C1 segment of cervical spinal cord (tissue), 14 donors: ENCODE results near the gene TAF10.

Experiments
- DNase-seq, 14 donors: peaks; one replicate each; lab custom pipeline; 2025; lab: John Stamatoyannopoulos, UW

The TAF10 gene

DNA sequence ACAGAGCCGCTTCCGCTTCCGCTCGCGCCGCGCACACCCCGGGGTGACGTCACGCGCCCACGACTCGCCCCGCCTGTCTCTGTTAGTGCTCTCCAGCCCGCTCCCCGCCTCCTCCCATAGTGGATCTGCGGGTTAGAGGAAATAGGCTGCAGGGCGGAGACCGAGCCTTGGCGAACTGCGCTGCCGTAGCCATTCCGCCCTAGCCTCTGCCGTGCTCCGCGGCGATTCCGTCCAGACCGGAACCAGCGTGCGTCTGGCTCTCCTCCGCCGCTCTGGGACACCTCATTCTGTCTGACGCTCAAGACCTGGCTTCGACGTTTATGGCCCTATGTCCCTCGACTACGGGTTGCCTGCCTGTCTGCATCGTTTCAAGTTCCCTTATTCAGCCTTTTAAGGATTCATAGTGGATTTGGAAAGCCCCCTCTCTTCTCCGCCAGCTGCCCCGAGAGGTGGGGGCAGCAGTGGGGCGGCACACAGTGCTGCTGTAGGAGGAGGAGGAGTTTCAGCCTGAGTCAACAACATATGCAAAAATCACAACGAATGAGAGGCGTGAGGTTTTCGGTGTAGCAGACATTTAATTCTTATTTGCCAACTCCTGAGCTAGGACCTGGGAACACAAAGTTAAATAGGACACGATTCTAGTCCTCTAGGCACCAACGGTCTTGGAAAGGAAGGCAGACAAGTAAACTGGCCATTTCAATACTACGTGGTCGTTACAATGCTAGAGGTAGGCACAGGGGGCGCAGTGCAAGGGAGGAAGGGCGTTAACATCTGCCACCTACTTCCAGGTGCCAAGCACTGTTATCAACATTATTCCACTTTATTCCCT is at the start of gene TAF10:
Gene TAF10 (minus strand): TSS at position 4 of the 829 bp plus-strand sequence. CDS start 27 bp downstream, outside the sequence.
- peak; percentile 42 to 94 (median 87) for DNase-seq

DNA sequence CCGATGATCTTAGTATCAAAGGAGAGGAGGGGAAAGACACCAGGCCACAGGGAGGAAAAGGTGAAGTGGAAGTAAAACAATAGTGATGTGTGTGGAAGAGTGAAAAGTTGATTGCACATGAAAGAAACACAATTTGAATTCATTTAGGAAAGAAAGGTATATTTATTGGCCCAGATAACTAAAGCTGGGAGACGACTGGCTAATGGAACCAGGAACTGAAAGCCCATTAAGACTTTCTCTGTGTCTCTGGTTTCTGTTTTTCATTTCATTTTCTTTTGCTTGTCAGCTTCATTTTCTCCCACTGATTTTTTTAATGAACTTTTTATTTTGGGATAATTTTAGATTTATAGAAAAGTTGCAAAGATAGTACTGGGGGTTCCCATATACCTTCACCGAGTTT is 48.7 kb upstream of the TAF10 start:
- no peak for DNase-seq

DNA sequence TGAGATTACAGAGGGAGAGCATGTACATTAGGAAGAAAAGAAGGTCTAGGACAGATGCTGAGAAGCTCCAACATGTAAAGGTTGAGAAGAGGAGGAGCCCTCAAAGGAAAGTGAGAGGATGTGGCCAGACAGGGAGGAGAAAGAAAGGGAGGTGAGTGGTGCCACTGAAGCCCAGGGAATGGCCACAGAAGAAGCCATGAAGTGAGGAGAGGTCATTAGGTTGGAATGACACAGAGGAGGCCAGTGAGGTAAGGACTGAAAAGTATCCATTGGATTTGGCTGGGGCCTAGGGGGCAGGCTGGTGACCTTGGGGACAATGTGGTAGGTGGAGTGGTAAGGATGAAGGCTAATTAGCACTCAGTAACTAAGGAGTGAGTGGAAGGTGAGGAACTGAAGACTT is 46.6 kb upstream of the TAF10 start:
- no peak for DNase-seq

DNA sequence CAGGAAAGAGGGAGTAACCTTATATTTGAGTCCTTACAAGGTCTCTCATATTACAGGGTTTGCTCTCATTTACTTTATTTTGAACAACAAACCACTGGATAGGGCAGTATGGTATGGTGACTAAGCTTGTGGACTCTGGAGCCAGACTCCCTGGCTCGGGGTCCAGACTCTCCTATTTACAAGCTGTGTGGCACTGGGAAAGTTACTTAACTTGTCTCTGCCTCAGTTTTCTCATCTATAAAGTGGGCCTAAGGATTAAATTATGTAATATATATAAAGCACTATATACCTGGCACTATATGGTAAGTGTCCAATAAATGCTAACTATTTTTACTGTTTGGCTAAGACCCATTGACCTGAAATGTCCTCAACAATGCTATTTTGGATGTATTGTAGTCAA is 45.3 kb upstream of the TAF10 start:
- DNase-seq: no peak

DNA sequence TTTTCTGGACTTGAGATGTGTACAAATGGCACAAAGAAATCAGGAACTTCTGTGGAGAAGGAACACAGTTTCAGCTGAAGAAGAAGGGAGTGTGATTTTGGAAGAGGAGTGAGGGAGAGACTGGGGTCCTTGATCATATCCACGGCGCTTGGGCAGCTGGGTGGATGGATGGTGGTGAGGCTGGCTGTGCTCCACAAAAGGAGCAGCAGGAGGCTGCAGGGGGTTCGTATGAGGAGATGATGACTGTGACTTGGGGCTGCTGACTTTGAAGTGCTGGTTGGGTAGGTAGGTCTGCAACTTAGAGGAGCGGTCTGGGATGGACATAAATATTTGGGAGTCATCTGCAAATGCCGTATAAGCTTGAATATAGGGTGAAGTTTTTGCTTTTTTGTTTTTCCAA is 44.9 kb upstream of the TAF10 start:
- DNase-seq: no peak

DNA sequence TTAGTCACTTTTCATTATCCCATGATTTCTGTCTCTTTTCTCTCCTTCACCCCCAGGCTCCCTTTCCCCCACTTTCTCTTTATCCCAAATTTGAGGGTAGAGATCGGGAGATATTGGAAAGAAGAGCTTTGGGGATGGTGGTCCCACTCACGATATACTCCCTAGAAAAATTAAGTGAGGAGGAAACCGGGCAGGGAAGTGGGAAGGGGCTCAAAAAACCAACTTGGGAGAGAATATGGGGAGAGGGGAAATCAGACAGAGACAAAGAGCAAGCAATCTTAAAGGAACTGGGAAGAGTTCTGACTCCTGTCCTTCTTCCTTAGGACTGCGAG is 44.5 kb upstream of the TAF10 start:
- no peak for DNase-seq

DNA sequence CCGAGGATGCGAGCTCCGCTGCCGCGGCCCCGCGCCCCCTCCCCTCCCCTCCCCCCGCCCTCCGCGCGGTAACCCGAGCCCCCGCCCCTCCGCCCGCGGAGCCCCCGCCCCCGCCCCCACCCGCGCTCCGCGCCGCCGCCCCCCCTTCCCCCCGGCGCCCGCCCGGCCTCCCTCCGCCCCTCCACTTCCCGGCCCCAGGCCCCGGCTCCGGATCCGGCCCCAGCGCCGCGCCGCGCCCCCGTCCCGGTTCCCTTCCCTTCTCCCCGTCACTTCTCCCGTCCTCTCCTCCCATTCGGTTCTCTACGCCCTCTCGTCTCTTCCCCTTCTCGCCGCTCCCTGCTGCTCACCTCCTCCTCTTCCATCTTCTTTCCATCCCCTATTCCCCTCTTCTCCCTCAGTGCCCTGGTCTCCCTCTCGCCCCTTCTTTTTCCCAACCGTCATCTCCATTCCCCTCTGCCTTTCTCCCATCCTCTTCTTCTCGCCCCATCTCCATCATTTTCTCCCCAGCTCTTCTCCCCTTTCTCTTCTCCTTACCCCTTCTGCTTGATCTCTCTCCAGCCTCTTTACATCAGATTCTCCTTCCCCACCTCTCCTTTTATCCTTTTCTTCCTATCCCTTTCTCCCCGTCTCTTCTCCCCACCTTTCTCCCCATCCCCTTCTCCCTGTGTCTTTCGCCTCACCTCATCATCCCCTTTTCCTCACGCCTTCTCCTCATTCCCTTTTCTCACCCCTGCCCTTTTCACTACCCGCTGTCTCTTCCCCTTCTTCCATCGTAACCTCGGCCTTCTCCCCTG is 44.0 kb upstream of the TAF10 start, which contains the start of gene DCHS1:
Gene DCHS1 (minus strand): TSS at position 20 of the 794 bp plus-strand sequence. CDS start 14,196 bp downstream, outside the sequence.
- peak in 2 of 14 donors; percentile 13 to 20 for DNase-seq

DNA sequence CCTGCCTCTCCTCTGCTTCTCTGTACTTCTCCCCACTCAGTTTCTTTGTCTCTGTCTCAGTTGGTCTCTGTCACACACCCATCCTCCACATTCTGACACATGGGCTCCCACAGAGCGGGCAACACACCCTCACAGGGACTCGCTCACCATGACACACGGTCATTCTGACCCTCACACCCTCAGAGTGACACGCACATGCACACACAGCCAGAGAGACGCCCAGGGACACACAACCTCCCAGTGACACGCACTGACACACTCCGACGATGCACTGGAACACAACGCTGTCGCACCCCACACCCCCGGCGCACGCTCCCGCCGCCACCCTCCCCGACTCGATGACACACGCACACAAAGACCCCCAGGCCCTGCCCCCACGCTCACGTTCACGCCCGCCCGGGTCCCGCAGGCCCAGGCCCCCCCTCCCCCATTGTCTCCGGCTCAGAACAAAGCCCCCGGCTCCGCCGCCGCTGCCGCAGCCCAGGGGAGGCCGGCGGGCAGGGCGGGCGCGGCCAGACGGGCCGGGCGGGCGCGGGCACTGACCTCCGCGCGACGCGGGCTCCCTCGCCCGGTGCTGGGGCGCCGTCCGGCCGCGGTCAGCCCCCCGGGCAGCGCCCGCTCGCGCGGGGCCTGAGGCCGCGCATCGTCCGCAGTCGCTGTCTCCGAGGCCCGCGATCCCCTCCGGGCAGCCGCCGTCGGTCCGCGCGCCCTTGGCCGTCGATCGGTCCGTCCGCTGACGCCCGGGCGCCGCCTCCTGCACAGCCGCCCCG is 43.2 kb upstream of the TAF10 start:
- DNase-seq: peak in 4 of 14 donors; percentile 18 to 65 (median 32)

DNA sequence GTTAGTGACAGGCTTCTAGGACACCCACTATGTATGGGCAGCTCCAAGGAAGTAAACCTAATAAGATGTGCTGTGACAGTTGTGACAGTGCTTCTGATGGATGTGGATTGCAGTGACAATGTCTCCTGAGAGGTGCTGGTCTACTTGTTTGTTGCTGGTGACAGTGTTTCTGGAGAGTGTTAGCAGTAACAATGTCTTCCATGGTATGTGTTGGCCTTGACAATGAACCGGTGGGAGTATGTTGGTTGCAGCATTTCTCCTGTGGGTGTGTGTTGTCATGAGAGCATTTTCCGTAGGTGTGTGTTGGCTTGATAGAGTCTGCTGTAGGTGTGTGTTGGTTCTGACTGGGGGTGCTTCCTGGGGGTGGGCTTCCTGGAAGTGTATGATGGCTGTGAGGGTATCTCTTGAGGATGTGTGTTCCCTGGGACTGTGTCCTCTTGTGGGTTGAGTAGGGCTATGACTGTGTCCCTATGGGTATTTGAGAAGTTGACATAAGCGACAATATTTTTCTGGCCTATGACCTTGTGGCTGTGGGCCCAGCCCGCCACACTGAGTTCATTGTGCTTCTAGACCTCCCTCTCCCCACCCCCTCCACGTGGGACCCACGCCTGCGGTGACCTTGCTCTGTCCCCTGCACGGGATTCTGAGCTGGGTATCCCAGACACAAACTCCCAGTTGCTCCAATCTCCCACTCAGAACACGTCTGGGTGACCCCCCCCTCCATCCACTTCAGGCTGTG is 42.4 kb upstream of the TAF10 start:
- DNase-seq: peak in 6 of 14 donors; percentile 11 to 65 (median 30)

DNA sequence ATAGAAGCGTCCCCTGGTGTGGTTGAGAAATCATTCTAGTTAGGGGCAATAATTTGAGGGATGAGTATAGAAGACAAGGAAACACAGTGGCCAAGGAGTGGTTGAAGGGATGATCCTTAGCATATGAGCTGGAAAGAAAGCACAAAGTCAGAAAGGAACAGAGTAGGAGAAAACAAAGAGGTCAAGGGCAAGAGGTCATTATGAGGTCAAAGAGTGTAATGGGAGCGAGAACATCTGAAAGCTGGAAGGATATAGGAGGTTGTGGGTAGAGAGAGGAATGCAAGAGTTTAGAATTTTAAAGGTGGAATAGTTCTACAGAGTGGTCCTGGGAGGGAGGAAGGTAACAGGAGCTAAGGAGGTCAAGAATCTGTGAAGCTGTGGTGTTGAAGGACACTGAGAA is 41.6 kb upstream of the TAF10 start:
- DNase-seq: no peak

DNA sequence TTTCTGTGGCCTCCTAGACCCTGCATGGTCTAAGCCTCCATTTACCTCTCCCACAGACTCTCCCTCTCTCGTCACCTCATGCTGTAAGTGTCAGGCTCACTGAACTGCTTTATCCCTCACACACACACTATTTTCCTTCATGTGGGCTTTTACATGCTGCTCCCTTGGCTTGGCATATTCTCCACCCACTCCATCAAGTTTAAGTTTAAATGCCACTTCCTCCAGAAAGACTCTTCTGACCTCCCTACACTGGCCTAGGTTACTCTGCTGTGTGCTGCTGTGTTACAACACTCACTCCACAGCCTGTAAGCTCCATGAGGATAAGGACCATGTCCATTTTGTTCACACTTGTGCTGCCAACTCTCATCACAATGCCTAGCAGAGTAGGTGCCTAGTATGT is 41.1 kb upstream of the TAF10 start:
- DNase-seq: no peak

DNA sequence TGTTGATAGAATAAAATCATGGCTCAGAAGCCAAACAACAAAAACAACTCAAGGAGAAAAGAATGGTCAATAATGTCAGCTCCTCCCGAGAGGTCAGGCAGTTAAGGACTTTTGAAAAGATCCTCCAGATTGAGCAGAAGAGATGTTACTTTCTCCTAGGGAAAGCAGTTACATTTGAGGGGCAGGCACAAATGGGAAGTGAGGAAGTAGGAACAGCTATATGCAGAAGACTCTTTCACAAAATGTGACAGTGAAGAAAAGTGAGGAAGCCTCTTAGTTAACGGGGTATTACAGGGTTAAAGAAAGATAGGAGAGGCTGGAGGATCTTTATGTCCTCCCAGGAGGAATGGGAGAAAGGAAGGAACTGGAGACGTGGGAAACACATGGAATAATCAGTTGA is 40.2 kb upstream of the TAF10 start:
- DNase-seq: no peak

DNA sequence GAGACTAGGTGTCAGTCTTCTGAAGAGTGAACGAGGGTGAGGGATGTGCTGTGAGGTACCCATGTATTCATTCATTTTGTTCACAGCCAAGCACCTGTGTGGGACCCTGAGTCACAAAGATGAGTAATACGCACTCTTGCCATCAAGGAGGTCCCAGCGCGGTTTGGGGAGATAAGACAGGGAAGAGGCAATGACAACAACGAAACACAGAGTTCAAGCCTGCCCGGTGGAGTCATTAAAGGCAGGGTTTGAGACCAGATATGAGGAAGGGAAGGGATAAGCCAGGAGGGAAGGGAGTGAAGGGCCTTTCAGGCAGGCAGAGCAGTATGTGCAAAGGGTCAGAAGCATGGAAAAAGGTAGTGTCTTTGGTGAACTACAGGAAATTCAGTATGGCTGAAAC is 39.0 kb upstream of the TAF10 start:
- DNase-seq: no peak

DNA sequence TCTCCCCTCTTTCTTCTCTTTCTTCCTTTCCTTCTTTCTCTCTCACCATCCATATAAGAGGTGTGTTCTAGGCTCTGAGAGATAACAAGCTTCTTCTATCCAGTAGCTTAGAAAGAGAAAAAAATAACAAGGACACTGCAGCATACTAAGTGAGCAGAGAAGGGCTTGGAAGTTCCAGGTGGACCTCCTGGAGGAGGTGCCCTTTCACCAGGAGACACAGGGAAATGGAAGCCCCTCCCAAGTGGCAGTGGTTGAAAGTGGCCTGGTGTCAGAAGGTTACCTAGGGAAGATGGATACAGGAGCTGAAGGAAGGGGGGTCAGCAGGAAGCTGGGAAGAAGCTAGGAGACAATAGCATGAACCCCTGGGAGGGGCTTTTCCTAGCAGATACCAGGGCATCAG is 38.1 kb upstream of the TAF10 start:
- no peak for DNase-seq

DNA sequence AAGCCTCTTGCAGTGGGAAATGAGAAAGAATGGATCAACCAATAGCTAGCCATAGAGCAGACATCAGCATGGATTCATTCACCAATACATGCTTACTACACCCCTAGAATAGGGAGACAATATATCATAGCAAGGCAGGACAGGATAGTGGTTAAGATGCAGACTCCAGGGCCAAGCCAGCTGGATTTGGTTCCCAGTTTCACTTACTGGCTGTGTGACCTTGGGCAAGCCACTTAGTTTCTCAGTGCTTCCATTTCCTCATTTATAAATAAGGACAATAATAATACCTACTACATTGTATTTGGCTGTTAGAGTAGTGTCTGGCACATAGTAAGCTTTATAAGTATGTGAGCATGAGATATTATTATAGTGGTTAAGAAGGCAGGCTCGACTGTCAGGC is 36.5 kb upstream of the TAF10 start:
- no peak for DNase-seq

DNA sequence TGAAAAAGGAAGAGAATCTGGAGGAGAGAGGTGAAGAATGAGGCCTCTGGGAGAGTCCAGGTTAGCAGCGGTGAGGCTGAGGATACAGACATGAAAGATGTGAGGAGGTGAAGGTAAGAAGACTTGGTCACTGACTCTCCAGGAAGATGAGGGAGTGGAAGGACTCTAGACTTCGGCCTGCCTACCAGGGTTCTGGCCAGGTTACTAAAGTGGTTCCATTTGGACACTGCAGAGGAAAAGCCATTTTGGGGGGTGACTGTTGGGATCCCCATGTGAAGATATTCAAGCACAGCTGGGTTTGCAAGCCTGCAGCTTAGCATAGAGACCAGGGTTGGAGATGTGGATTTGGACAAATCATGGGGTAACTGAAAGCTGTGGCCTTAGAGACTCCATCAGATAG is 35.8 kb upstream of the TAF10 start:
- DNase-seq: no peak

DNA sequence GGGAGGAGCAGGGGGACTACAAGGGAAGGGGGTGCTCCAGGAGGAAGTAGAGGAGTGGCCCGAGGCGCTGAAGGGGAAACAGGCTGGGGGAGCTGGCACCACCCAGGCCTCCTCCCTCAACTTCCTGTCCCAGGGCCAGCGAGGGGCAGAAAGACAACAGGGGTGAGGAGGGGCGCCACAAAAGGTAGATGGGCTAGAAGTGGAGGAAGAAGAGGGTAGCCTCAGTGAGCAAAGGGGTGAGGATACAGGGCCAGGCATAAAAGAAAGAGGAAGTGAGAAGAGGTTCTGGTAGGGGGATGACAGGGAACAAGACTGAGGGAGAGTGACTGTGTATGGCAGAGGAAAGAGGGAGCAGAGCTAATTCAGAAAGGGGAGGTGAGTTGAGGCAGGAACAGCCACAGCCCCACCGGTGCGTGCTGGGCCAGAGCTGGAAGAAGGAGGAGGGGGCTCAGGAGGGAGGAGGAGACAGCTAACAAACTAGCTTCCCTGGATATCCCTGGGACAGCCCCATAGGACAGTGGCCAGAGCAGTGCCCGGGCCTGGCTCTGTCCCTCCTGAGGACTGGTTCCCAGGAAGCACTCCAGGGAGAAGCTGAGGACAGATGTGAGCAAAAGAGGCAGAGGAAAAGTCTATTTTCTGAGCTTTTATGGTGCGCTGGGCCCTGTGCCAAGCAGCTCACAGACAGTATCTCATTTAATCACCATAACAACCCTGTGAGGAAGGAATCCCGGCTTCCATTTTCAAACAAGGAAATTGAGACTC is 35.1 kb upstream of the TAF10 start:
- peak in 2 of 14 donors; percentile 14 to 39 for DNase-seq

DNA sequence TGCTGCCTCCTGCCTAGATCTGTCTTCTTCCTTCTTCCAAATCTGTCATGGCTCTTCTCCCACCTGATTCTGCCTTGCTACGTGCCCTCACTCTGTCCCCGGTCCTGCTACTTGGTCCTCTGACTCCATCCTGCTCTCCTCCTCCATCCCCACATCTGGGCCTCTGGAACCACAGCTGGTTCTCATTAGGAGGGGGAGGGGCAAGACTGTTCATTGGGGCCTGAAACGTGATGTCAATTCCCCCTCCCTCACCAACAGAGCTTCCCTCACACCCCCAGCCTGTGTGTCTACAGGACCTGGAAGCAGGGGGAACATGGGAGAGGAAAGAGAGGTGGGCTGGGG is 34.5 kb upstream of the TAF10 start:
- no peak for DNase-seq

DNA sequence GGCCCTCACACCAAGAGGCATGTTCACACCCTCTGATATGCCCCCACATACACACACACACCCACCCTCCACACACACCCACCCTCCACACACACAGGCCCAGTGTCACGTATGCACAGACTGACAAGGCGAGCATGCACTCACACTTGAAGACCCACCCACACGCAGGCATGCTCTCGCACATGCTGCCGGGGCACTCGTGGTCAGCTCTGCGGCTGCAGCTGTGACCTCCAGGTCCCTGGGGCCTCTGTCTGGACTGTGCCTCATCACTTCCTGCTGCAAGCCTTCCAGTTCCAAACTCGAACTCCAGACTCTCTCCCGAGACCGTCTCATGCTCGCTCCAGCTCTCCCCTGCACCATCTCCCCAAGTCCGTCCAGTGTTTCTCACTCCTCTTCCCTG is 34.1 kb upstream of the TAF10 start:
- no peak for DNase-seq

DNA sequence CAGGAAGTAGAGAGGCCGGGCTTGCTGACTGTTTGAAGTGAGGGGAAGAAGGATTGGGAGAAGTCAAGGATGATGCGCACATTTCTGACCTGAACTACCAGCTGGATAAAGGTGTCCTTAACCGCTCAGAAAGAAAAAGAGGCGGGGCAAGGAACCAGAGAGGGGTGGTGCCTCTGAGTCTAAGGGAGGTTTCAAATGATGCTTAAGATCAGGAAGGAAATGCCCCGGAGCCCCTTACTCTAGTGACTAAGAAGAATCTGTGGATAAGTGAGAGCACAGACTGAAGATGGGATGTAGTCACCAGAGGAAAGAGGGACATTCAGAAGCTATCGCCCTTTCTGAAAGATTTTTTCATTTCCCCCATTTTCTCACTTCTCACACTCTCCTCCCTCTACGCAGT is 30.9 kb upstream of the TAF10 start:
- no peak for DNase-seq
